HG02678 (cell line): ENCODE data around the gene CORIN.

Source experiments
- ATAC-seq: cut with Tn5 transposase; IDR thresholded peaks from one replicate; pipeline ENCODE4 v1.9.1; 2021; ENCODE audit warnings: mild to moderate bottlenecking, moderate library complexity; ENCODE audit not compliant: unreplicated experiment

Gene CORIN

DNA sequence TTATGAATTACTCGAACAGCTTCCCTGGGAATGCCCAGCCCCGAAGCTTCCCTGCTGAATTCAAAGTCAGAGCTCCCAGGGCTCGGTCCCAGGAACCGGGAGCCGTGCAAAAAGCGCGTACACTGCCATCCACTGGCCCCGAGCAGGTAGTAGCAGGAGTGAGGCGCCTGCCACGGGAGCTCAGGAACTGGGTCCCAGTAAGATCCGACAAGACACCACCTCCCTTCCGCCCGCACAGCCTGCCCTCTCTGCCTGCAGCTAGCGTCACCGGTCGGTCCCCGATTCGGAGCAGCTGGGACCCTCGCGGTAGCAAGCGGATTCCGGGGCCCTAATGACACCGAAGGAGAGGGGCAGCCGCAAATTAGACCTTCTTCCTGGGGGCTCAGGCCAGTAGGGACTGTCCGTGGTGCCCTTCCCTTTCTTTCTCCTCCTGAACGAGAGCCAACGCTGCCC lies 1.2 kb downstream of the CORIN start:
- ATAC-seq = peak; percentile 76

DNA sequence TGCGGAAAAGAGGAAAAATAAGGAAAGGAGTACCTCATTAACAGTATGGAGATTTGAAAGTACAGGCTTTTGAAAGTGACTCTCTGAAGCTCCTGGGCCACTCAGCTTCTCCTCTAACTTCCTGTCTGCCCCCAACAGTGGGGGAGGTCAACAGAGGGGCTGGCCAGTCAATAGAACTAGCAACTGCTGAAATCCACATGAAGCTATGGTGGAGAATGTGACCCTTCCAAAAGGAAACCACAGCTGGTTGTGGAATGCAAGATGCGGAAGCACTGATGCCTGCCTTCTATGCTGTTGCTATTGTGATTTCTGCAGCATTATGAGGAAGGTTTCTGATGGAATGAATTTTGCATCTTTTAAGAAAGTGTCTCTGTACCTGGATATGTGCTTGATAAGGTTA lies 2.4 kb downstream of the CORIN start:
- no peak for ATAC-seq

DNA sequence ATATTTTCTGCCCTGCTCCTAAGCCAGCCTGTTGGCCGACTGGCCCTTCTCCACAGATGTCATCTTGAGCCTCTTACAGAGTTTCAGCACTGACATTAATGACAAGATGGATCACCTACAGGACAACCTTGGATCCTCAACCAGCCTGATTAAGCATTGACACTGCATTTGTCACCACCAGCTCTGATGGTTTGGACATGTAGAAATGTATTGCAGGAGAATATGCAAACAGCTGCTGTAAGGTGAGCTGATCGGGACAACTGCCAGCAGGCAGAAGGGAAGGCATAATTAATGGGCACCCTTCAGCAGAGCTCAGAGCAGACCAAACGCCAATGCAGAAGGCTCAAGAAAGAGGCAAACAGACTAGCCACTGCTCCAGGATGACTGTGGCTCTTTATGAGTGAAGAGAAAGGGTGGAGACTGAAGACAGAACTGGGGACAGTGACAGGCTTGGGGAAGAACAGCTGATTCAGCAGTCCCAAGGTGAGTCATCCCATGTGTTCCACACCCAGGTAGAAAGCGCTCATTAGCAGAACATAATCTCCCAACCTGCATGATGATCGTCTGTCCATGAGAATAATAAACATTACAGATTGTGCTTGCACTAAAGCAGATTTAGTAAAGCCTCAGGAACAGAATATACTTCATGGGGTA lies 6.7 kb downstream of the CORIN start:
- ATAC-seq = no peak

DNA sequence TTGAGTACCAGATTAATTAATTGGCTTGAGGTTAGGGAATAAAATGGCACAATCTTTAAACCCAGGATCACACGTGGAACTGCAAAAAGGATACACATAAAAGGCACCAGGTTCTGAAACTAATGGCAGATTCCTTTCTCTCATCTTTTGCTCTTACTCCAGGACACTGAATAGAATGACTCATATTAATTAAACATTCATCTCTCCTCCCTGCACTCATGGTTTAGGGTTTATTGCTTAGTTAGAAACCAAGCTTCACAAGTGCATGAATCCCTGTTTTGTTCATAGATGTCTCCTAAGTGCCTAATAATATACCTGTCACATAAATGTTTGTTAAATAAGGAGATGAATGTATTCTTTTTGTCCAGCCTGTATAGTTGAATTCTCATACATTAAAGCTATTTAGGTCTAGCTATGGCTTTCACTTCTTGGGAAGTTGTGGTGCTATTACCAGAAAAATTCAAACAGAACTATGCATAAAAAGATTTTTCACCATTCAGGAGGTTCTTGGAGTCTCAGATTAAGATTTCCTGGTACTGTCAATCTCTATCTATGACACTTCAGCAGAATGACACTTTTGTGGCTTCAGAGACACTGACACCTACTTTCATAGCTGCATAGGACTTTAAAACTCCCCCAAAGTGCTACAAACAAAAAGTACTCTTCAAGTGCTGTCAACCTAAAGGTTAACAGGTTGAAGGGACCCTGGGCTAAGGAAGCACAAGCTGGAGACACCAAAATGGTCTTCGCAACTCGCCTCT lies 7.4 kb downstream of the CORIN start:
- ATAC-seq = no peak

DNA sequence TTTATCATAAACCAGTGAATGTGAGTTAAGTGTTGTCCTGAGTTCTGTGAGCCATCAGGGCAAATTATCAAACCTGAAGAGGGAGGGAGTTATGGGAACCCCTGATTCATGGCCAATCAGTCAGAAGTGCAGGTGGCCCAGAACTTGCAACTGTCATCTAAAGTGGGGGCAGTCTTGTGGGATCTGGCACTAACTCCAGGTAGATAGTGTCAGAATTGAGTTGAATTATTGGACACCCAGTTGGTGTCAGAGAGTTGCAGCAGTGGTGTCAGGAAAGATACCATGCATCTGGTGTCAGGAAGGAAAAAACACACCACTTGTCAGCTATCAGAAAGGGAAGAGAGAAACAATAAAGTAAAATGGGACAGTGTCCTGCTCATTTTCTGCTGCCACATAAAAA lies 8.4 kb downstream of the CORIN start:
- no peak for ATAC-seq

DNA sequence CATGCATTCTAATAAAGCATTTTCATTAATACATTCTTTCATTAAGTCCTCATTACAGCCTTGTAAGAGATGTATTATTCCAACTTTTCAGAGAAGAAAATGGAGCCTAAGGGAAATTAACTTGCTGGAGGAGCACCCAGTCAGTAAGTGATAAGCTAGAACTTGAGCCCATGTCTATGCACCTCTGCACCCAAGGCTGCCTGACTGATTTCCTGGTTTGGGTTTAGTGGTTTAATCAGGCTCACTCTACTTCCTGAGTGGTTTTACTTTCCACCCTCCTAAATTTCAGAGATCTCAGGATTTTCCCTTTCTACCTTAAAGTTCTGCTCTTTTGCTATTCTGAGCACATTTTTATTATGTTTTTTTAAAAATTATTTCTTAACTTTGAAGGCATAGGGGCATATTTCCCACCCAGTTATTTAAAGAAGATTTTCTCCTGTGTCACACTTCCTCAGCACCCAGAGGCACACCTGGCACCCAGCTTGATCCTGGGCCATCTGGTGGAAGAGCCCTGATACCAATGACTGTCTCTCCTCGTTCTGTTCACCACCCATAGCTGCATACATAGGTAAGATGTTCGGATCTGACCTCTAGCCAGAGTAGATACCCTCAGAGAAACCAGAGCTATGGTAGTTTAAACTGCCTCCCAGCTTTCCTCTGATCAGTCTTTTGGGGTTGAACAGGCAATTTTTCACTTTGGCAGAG lies 10.4 kb downstream of the CORIN start:
- ATAC-seq = no peak

DNA sequence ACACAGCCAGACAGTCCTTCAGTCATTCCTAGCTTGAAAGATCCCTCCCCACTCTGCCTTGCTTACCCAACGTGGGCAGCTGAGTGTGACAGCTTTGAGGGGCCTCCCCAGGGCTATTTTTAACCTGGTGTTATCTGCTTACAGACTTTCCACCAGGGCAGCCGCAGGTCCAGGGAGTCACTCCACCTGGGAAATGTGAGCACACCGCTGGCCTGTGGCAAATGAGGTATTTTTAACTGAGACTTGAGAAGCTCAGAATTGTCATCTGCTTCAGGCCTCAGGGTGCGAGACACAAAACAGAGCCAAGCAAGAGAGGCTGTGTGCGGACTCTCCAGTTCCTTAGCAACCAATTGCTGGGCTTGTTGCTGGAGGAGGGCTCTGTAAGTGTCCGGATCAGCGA lies 13.0 kb downstream of the CORIN start:
- ATAC-seq = no peak

DNA sequence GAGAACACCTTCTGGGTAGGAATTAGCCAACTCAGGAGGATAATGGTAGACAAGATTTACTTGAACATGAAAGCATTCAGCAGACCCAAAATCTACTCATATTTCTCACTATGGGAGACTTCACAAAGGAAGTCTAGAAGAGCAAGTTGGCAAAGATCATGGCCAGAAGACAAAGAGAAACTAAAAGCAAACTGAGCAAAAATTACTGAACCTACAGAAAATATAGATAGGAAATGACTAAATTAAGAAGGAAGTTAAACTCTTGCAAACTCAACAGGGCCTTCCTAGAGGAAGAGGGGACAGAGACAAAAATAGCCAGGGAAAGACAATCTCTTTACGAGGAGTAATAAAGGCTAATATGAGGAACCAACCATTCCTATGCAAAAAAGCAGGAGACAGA lies 18.7 kb downstream of the CORIN start:
- no peak for ATAC-seq

DNA sequence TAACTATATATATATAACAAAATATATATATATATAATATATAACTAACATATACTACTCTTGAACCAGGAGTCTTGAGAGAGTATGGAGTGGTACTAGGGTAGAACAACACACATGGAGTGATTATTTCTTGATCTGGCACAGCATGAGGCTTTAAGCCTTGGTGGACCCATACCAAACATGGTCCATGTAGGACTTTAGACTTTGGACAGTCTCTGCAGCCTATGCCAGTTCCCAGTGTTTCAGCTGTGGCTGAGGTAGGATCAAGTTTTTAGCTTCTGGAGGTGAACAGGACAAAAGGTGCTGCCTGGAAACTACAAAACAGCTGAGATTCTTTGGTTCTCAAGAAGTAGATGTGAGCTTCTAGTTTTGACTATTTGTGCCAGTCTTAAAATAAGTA lies 20.6 kb downstream of the CORIN start:
- no peak for ATAC-seq

DNA sequence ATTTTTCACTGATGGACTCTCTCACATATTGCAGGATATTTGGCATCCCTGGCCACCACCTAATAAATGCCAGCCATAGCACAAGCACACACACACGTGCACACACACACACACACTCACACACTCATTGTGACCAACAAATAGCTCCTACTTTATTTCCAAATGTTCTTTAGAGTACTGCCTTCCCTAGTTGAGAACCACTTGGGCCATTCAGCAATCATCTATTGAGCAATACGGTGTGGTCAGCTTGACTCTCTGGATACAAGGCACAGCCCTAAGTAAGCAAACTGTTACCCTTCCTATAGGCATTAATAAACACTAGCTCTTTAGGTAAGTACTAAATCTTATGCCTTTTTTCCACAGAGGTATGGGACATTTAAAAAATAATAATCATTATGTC lies 21.1 kb downstream of the CORIN start:
- no peak for ATAC-seq

DNA sequence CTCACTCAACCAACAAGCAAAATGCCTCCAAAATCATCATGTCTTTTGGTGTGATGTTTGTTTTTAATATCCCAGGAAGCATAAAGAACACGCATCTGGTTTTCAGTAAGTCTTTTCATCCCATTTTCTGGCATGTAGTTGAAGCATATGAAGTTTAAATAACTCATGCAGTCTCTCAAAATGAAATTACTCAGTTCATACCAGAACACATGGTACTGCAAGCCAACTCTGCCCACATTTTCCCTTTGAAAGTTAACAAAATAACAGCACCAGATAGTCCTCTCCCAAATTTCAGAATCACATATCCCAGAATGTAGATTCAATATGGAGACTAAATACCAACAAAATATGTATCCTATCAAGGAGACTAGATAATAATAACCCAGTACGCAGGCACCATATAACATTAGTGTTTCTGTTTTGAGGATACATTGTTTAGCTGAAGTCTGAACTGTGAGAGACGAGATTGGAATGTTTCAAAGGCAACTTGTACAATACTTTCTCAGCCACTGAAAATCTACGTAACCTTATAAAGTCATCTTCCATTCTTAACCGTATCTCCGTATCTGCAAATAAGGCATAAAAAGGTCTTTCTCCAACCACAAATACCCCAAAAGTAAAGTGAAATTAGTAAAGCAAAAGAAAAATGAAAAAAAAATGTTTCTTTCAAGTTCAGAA lies 23.1 kb downstream of the CORIN start:
- no peak for ATAC-seq

DNA sequence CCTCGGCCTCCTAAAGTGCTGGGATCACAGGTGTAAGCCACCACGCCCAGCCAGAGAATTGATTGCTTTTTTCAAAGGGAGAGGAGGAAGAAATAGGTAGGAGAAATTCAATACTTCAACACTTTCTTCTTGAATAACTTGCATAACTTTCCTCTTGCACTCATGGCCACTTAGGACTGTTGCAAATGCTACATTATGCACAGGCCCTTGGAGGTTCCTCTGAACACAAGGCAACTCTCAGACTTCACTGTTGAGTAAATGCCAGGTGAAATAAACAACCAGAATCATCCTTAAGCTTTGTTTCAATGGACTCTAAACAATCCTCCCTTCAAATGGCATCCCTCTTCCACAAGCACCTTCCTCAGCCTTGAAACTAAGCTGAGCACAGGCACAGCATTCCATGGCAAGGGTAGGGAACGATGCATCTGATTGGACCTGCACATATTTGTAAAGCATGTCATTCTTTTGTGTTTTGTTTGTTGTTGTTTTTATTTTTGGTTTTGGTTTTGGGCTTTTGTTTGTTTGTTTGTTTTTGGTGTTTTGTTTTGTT lies 28.1 kb downstream of the CORIN start:
- no peak for ATAC-seq

DNA sequence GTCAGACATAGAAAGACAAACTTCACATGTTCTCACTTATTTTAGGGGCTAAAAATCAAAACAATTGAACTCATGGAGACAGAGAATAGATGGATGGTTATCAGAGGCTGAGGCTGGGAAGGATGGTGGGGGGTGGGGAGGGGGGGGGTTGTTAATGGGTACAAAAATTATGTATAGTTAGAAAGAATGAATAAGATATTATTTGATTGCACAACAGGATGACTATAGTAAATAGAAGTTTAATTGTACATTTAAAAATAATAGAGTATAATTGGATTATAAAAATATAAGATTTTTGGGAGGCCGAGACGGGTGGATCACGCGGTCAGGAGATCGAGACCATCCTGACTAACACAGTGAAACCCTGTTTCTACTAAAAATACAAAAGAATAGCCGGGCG lies 33.3 kb downstream of the CORIN start:
- ATAC-seq = no peak

DNA sequence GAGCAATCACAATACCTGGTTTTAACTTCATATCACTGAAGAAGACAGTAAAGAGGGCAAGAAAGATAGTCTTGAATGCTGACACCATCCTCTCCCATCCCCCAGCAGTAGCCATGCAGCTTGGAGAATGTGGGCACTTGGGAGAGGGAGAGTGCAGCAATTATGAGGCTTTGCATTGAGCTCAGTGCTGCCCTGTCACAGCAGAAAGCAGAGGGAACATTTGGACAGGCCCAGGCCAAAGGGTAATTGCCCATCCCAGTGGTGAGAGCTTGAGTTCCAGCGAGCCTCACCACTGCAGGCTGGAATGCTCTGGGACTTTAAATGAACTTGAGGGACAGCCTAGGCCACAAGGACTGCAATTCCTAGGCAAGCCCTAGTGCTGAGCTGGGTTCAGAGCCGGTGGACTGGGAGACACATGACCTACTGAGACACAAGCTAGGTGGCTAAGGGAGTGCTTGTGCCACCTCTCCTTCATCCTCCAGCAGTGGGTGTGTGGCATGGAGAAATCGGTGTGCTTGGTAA lies 36.3 kb downstream of the CORIN start:
- ATAC-seq = no peak

DNA sequence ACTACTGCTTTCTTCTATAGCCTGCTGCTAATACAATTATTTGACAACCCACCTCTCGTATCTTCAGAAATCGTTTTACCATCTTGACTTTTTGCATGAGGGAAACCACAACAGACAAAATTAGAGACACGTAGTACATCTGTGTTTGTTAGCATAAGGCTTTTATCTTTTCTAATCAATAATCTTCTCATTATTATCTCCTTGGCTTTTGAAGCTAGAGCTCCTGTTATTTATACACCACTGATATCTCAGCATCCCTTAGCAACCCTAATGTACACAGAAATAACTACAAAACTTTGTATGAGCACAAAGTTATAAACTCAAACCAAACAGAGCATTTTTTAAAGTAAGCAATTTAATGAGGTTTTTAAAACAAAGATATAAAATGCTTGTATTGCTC lies 39.7 kb downstream of the CORIN start:
- no peak for ATAC-seq

DNA sequence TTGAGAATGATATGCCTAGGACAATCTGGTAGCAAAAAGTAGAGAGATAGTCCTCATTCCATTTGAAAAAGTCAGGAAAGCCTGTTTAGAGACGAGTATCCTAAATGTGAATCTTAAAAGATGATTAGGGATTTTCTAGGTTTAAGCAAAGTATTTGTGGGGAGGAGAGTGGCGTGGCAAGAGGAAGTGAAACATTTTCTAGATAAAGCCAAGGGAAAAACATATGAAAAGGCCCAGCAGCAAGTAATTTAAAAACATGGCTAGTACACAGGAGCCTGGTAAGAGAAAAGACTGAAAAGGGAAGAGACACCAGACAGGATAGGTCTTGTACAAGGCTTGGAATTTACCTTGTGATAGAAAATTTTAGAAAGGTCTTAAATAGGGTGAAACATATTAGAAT lies 45.9 kb downstream of the CORIN start:
- ATAC-seq = no peak

DNA sequence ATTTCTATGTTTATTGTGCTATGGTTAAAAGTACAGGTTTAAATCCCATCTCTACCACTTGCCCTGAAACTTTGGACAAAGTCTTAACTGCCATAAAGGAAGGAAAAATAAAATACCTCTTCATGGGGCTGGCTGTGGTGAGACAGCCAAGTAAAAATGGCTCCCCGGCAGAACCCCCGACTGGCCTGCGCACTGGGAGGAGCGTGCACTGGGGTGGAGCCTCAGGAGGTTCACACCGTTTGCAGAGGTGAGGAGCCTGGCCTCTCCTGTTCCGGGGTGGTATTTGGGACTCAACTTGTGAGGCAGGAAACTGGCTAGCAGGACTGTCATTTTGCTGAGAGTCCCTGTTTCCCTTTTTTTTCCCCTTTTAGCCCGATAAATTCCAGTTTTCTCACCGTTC lies 47.8 kb downstream of the CORIN start:
- ATAC-seq = no peak

DNA sequence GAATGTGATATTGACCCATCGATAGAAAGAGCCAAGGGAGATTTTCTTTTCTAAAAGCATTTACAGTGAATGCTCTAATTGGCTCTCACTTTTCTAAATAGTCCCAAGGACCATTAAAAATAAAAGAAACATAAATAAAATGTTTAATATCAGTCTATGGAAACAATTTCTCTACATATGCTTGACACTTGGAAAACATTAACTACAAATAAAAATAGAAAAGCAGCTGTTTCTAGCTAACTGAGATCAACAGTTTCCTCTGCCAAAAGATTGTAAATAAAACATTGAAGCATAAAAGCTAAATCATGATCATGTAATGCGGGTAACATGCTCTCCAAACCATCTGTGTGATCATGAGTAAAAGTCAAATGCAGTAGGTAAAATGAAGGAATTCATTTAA lies 49.7 kb downstream of the CORIN start:
- ATAC-seq = no peak

DNA sequence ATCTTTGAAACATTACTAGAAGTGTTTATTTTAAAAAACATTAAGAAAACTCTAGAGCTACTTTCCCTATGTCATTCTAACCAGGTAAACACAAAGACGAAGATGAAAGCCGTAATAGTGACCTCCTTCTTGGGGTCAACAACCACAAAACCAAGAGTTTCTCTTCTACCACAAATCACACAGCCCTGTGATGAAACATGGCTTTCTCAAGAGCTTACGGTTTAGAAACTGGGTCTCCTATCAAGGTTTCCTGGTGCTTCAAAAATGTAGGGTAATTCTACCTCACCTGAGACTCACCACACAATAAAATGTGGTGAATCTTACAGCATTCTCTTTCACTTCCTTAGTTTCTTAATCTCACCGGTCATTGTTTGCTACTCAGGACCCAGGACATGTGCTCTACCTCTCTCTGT lies 50.9 kb downstream of the CORIN start:
- peak; percentile 69 for ATAC-seq

DNA sequence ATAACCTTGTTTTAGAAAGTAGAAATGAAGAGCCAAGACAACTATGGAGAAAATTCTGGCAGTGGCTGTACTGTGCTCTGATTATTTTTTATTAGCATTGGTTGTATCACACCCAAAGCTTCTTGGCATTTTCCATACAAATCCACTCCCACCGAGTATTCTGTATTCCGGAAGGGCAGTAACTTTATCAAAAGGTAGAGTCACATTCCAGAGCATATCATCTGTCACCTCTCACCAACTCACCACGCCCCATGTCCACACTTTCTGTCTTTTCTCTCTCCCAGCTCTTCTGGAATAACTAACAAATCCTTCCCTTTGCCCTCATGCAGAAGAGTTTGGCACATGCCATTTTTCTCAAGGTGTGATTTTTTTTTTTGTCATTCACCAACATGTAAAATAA lies 52.7 kb downstream of the CORIN start:
- ATAC-seq = no peak

DNA sequence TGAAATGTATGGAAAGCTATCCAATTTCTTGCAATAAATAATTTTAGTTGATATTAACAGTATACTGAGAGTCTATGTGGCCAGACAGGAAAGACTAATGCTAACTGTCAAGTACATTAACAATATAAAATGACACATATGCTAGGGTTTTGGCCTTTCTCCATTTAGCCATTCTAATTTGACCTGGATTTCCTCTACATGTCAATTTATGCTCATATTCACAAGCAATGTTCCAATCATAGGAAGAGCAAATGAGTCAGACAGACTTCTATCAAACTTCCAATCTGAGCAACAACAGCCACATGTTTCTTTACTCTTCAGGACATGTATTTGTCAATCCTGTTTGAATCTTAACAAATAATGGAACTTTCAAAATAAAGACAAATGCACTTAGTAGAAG lies 53.6 kb downstream of the CORIN start:
- no peak for ATAC-seq
